ENCODE measurements around the gene HEMK1. TPM values are rescaled to one million over a fixed set of nuclear protein-coding genes. Genes with fewer than 3 reads are reported as not detected.

Gene HEMK1
- total RNA-seq, 2 experiments from 2014 or later: 12.4 to 14.6 TPM

DNA sequence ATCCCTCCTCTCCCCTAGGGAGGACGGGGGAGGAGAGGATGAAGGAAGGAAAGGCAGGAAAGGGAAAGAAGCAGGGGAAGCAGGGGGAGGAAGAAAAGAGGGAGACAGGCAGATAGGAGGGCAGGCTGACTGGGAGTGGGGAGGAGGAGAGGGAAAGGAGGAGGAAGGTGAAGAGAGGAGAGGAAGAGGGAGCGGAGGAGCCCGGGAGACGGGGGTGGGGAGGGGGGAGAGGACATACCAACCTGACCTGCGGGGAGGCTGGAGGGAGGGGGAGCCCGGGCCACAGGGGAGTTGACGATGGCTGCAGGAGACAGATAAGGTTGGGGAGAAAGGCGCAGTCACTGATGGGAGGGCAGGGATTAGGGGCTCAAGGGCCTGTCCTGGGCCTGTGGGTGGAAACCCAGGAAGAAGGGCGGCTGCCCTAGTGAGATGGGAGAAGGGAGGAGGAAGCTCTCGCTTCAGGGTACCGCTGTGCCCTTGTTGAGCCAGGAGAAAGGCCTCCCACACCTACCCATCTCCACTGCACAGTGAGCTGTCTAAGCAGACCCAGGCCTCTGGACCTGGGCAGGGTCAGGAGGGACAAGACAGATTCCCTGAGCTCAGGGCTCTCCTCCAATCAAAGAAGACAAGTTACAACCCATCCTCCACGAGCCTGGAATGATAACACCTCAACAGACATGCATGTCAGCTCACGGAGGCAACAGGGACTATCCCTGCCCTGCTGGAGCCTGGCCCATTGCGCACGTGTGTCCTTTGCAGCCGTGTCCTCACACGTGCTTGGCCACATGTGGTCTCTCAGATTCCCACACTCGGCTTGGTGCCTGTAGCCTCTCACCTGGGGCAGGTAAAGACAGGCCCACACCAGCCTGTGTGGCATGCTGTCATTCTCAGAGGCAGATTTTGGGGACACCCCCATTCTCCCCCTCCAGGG is 29.7 kb upstream of the HEMK1 start:
- Histone ChIP-seq H3K27me3 (ENCODE audit: control insufficient read depth in 1 of 2, insufficient read depth in 2 of 2, low read length in 2 of 2) (peaks cover 0 to 4% of the 10 kb centered on the region in 2 experiments), H3K27ac (ENCODE audit: low read depth in 1 of 2, low read length in 2 of 2) (no peak overlapping the region), H3K4me3 (ENCODE audit: low read length) (no peak overlapping the region), H3K4me1 (ENCODE audit: insufficient read depth, low read length) (no peaks in the 10 kb centered on the region), H3K36me3 (ENCODE audit: insufficient read depth, low read length) (no peaks in the 10 kb centered on the region), H3K9me3 (ENCODE audit: control insufficient read depth in 1 of 2, insufficient read depth in 1 of 2, low read length in 2 of 2) (no peaks in the 10 kb centered on the region)
- intact Hi-C loops (cut with DNase I, micrococcal nuclease): loop anchor here in 1 of 2 experiments (5.0 to 10.0 kb wide), 2 partner anchors 172 to 265 kb away; partner anchors contain the start of gene LSMEM2
- peaks cover 14% of the 10 kb centered on the region for H3K27me3 Mint-ChIP-seq
- H3K36me3 Mint-ChIP-seq (ENCODE audit: low read depth): no peaks in the 10 kb centered on the region
- POLR2A ChIA-PET: no interaction called here
- H3K4me1 Mint-ChIP-seq (ENCODE audit: low read depth): no peaks in the 10 kb centered on the region
- CTCF ChIA-PET: no interaction called here
- no peak for ATAC-seq (ENCODE audit: poor library complexity)
- no peak for DNase-seq
- H3K9me3 Mint-ChIP-seq: no peaks in the 10 kb centered on the region
- TF ChIP-seq, protein P1, sequence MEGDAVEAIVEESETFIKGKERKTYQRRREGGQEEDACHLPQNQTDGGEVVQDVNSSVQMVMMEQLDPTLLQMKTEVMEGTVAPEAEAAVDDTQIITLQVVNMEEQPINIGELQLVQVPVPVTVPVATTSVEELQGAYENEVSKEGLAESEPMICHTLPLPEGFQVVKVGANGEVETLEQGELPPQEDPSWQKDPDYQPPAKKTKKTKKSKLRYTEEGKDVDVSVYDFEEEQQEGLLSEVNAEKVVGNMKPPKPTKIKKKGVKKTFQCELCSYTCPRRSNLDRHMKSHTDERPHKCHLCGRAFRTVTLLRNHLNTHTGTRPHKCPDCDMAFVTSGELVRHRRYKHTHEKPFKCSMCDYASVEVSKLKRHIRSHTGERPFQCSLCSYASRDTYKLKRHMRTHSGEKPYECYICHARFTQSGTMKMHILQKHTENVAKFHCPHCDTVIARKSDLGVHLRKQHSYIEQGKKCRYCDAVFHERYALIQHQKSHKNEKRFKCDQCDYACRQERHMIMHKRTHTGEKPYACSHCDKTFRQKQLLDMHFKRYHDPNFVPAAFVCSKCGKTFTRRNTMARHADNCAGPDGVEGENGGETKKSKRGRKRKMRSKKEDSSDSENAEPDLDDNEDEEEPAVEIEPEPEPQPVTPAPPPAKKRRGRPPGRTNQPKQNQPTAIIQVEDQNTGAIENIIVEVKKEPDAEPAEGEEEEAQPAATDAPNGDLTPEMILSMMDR (IDR thresholded peaks at IDR 0.05): no peak
- no peak overlapping the region for H3K27ac Mint-ChIP-seq
- H3K4me3 Mint-ChIP-seq: no peak overlapping the region

DNA sequence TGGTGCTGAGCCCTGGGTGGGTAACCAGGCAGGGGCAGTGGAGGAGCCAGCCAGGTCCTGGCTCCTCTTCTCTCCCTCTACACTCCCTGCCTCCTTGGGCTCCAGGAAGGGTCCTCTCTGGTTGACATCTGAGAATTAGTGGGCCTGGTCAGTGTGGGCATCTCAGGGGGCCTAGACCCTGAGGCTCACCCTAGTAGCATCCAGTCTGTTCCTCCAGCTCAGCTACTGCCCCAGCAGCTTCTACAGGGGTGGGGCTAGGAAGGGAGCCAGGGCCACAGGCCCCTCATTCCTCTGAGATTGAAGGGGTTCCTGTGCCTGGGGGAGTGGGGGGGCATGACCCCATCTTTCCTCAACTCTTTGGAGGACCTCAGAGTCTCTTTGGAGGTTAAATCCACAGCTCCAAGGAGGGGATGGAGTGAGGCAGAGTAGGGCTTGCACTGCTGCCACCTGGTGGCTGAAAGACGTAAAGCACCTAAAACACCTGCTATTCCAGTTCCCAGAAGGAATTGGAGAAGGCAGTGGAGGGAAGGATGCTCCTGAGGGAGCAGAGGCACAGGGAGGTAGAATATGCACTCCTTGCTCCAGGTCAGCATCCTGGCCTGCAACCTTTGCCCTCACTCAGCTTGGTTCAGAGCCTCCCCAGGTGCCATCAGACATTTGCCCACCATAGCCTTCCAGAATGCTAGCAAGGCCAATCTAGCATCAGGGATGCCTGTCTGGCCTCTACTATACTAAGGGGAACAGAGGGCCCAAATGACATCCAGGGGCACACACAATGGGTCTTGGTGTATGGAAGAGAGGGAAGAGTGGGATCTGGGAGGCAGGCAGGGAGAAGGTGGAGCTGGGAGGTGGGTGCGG is 26.9 kb upstream of the HEMK1 start:
- POLR2A ChIA-PET: interaction anchor here (1.4 to 2.0 kb wide), 4 partner anchors 27 to 204 kb away, joined by 4 to 6 read pairs (median 4); partner anchors contain the start of genes CYB561D2, HEMK1 and NPRL2
- no peaks in the 10 kb centered on the region for H3K4me1 Mint-ChIP-seq (ENCODE audit: low read depth)
- no peaks in the 10 kb centered on the region for H3K4me1 ChIP-seq (ENCODE audit: insufficient read depth, low read length)
- CTCF ChIA-PET: interaction anchor here (0.5 to 1.7 kb wide), 16 partner anchors 19 to 195 kb away, joined by 3 to 20 read pairs (median 4); partner anchors contain the start of genes C3orf18, CYB561D2, HEMK1 and MAPKAPK3
- H3K27me3 ChIP-seq (ENCODE audit: control insufficient read depth in 1 of 2, insufficient read depth in 2 of 2, low read length in 2 of 2): peaks cover 0 to 4% of the 10 kb centered on the region in 2 experiments
- peaks cover 0 to 4% of the 10 kb centered on the region in 2 experiments for H3K9me3 ChIP-seq (ENCODE audit: control insufficient read depth in 1 of 2, insufficient read depth in 1 of 2, low read length in 2 of 2)
- DNase-seq: peak; percentile 29 to 79 (median 50)
- intact Hi-C loops (cut with DNase I, micrococcal nuclease): loop anchor here (1.0 to 10.0 kb wide), 4 partner anchors 106 to 268 kb away; partner anchors contain the start of gene LSMEM2 (in 1 of the 2)
- peak; percentile 74 for ATAC-seq (ENCODE audit: poor library complexity)
- no peak overlapping the region for H3K4me3 Mint-ChIP-seq
- no peak overlapping the region for H3K4me3 ChIP-seq (ENCODE audit: low read length)
- H3K27ac Mint-ChIP-seq: no peak overlapping the region
- no peak overlapping the region for H3K27ac ChIP-seq (ENCODE audit: low read depth in 1 of 2, low read length in 2 of 2)
- peaks cover 13% of the 10 kb centered on the region for H3K27me3 Mint-ChIP-seq
- no peaks in the 10 kb centered on the region for H3K36me3 Mint-ChIP-seq (ENCODE audit: low read depth)
- no peaks in the 10 kb centered on the region for H3K9me3 Mint-ChIP-seq
- TF ChIP-seq, protein P1 (IDR thresholded peaks at IDR 0.05): peak; percentile 90
- H3K36me3 ChIP-seq (ENCODE audit: insufficient read depth, low read length): no peaks in the 10 kb centered on the region

DNA sequence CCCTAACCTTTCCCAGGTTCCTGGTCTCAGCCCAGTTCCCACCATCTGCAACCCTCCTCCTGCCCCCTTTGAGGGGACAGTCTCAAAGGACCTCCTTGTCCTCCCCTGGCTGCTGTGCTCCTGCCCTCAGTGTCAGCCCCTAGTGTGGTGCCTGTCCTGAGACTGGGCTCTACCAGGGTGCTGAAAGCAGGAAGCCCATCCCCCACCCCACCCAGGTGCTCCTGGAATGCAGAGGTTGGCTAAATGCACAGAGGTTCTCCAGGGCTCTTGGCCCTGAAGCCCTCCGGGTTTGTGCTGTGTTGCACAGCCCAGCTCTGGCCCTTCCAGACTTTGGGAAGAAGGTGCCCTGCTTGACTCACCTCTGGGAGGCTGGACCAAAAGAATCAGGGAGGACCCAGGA is 23.5 kb upstream of the HEMK1 start:
- Histone ChIP-seq H3K4me3 (ENCODE audit: low read length) (no peak overlapping the region), H3K27me3 (ENCODE audit: control insufficient read depth in 1 of 2, insufficient read depth in 2 of 2, low read length in 2 of 2) (peaks cover 0 to 2% of the 10 kb centered on the region in 2 experiments), H3K27ac (ENCODE audit: low read depth in 1 of 2, low read length in 2 of 2) (no peak overlapping the region), H3K9me3 (ENCODE audit: control insufficient read depth in 1 of 2, insufficient read depth in 1 of 2, low read length in 2 of 2) (peaks cover 0 to 4% of the 10 kb centered on the region in 2 experiments), H3K36me3 (ENCODE audit: insufficient read depth, low read length) (no peaks in the 10 kb centered on the region), H3K4me1 (ENCODE audit: insufficient read depth, low read length) (peaks cover 5% of the 10 kb centered on the region)
- no peaks in the 10 kb centered on the region for H3K36me3 Mint-ChIP-seq (ENCODE audit: low read depth)
- H3K27me3 Mint-ChIP-seq: peaks cover 6% of the 10 kb centered on the region
- TF ChIP-seq, protein P1 (IDR thresholded peaks at IDR 0.05): no peak
- DNase-seq: no peak
- no peaks in the 10 kb centered on the region for H3K4me1 Mint-ChIP-seq (ENCODE audit: low read depth)
- no peak overlapping the region for H3K4me3 Mint-ChIP-seq
- H3K9me3 Mint-ChIP-seq: no peaks in the 10 kb centered on the region
- no peak for ATAC-seq (ENCODE audit: poor library complexity)
- intact Hi-C loops (cut with DNase I, micrococcal nuclease): loop anchor here in 1 of 2 experiments (10.0 kb wide), 1 partner anchor 271 kb away; the partner anchor contains the start of gene LSMEM2
- CTCF ChIA-PET: no interaction called here
- H3K27ac Mint-ChIP-seq: no peak overlapping the region
- POLR2A ChIA-PET: no interaction called here

All from CD4-positive, alpha-beta T cell (primary cell).